ENCODE data around the gene FXR2. TPM values are rescaled to one million over a fixed set of nuclear protein-coding genes. Genes with fewer than 3 reads are reported as not detected.

FXR2 gene
- total and polyA plus RNA-seq, 2 donors (not counting 1 experiment from before 2014, with no cell fraction given): 22.0 to 46.6 TPM

GRCh38 chr17:7579001-7579833 lies 35.5 kb downstream of the FXR2 start, which contains the start of gene CD68:
CD68 (plus strand) TSS chr17:7579638; CDS start chr17:7579678, 40 bp downstream.
- Histone ChIP-seq H3K4me3 (replicated peaks in 1 of 4; ENCODE audit: control extremely low read depth in 1 of 4, insufficient read depth in 1 of 4, low read depth in 3 of 4, low read length in 4 of 4) (peak within 1 kb of the TSS in 2 of 4 experiments; percentile 9 to 46), H3K36me3 (ENCODE audit: control insufficient read depth, insufficient read depth, low read length) (peaks cover 45% of the 10 kb centered on the region), H3K27me3 (ENCODE audit: control insufficient read depth, insufficient read depth, low read length) (no peaks in the 10 kb centered on the region), H3K79me2 (ENCODE audit: control insufficient read depth, insufficient read depth, low read length) (peaks cover 63% of the 10 kb centered on the region), H4K20me1 (ENCODE audit: control insufficient read depth, extremely low read depth, insufficient read depth, low read length) (peaks cover 13% of the 10 kb centered on the region), H3K9ac (ENCODE audit: insufficient read depth, low read length) (peak within 1 kb of the TSS; percentile 33), H3K9me3 (ENCODE audit: control insufficient read depth, insufficient read depth, low read depth, low read length) (no peaks in the 10 kb centered on the region), H2AFZ (ENCODE audit: low read length) (no peak within 1 kb of the TSS), H3K27ac (ENCODE audit: insufficient read depth, low read length) (peak within 1 kb of the TSS; percentile 84), H3K4me2 (ENCODE audit: extremely low read depth, insufficient read depth, low read length) (peak within 1 kb of the TSS; percentile 28), H3K4me1 (ENCODE audit: control insufficient read depth, extremely low read depth, insufficient read depth, low read length) (peaks cover 47% of the 10 kb centered on the region)
- peak; percentile 85 to 92 for DNase-seq (ENCODE audit: low read depth in 2 of 2)
- TF ChIP-seq CTCF (conservative IDR thresholded peaks at IDR 0.05 in 1 of 2, IDR thresholded peaks at IDR 0.05 in 1 of 2; ENCODE audit: low read depth in 1 of 2, low read length in 2 of 2): no peak
- no peak for TF ChIP-seq EZH2 (IDR thresholded peaks at IDR 0.05; ENCODE audit: low read length, missing control alignments)

- Histone ChIP-seq H3K27me3 (ENCODE audit: control insufficient read depth, insufficient read depth, low read length) (no peaks in the 10 kb centered on the region), H3K9me3 (ENCODE audit: control insufficient read depth, insufficient read depth, low read depth, low read length) (no peaks in the 10 kb centered on the region), H3K4me1 (ENCODE audit: control insufficient read depth, extremely low read depth, insufficient read depth, low read length) (peaks cover 42% of the 10 kb centered on the region), H2AFZ (ENCODE audit: low read length) (no peak overlapping the region), H3K4me3 (replicated peaks in 1 of 4; ENCODE audit: control extremely low read depth in 1 of 4, insufficient read depth in 1 of 4, low read depth in 3 of 4, low read length in 4 of 4) (no peak overlapping the region), H3K79me2 (ENCODE audit: control insufficient read depth, insufficient read depth, low read length) (peaks cover 75% of the 10 kb centered on the region), H3K9ac (ENCODE audit: insufficient read depth, low read length) (no peak overlapping the region), H3K36me3 (ENCODE audit: control insufficient read depth, insufficient read depth, low read length) (peaks cover 47% of the 10 kb centered on the region), H3K27ac (ENCODE audit: insufficient read depth, low read length) (peak overlapping the region; percentile 16), H3K4me2 (ENCODE audit: extremely low read depth, insufficient read depth, low read length) (peak overlapping the region; percentile 49), H4K20me1 (ENCODE audit: control insufficient read depth, extremely low read depth, insufficient read depth, low read length) (peaks cover 14% of the 10 kb centered on the region)
- DNase-seq (ENCODE audit: low read depth in 2 of 2): no peak
- no peak for TF ChIP-seq EZH2 (IDR thresholded peaks at IDR 0.05; ENCODE audit: low read length, missing control alignments)
- TF ChIP-seq CTCF (conservative IDR thresholded peaks at IDR 0.05 in 1 of 2, IDR thresholded peaks at IDR 0.05 in 1 of 2; ENCODE audit: low read depth in 1 of 2, low read length in 2 of 2): no peak
Measured at GRCh38 chr17:7577327-7578199, 37.1 kb downstream of the FXR2 start.

GRCh38 chr17:7576432-7576937 lies 38.2 kb downstream of the FXR2 start:
- H3K4me3 ChIP-seq (replicated peaks in 1 of 4; ENCODE audit: control extremely low read depth in 1 of 4, insufficient read depth in 1 of 4, low read depth in 3 of 4, low read length in 4 of 4): no peak overlapping the region
- H3K36me3 ChIP-seq (ENCODE audit: control insufficient read depth, insufficient read depth, low read length): peaks cover 47% of the 10 kb centered on the region
- H4K20me1 ChIP-seq (ENCODE audit: control insufficient read depth, extremely low read depth, insufficient read depth, low read length): peaks cover 14% of the 10 kb centered on the region
- no peak overlapping the region for H2AFZ ChIP-seq (ENCODE audit: low read length)
- peaks cover 74% of the 10 kb centered on the region for H3K79me2 ChIP-seq (ENCODE audit: control insufficient read depth, insufficient read depth, low read length)
- H3K9ac ChIP-seq (ENCODE audit: insufficient read depth, low read length): no peak overlapping the region
- peaks cover 42% of the 10 kb centered on the region for H3K4me1 ChIP-seq (ENCODE audit: control insufficient read depth, extremely low read depth, insufficient read depth, low read length)
- H3K9me3 ChIP-seq (ENCODE audit: control insufficient read depth, insufficient read depth, low read depth, low read length): no peaks in the 10 kb centered on the region
- H3K27ac ChIP-seq (ENCODE audit: insufficient read depth, low read length): no peak overlapping the region
- H3K27me3 ChIP-seq (ENCODE audit: control insufficient read depth, insufficient read depth, low read length): no peaks in the 10 kb centered on the region
- no peak for DNase-seq (ENCODE audit: low read depth in 2 of 2)
- peak overlapping the region; percentile 4 for H3K4me2 ChIP-seq (ENCODE audit: extremely low read depth, insufficient read depth, low read length)
- no peak for TF ChIP-seq CTCF (conservative IDR thresholded peaks at IDR 0.05 in 1 of 2, IDR thresholded peaks at IDR 0.05 in 1 of 2; ENCODE audit: low read depth in 1 of 2, low read length in 2 of 2)
- no peak for TF ChIP-seq EZH2 (IDR thresholded peaks at IDR 0.05; ENCODE audit: low read length, missing control alignments)
